ENCODE data around the gene DNAJC24.

- no peak for TF ChIP-seq ZNF274 (IDR thresholded peaks at IDR 0.05; ENCODE audit: low read depth, low read length)
- TF ChIP-seq YY1 (IDR thresholded peaks at IDR 0.05; ENCODE audit: insufficient read depth, insufficient read length) = no peak
Observed at GRCh38 chr11:31355131-31355530, 14.5 kb upstream of the DNAJC24 start.

Data from NT2/D1 (cell line).